ENCODE data around the gene PPP1R3F. TPM values are rescaled to one million over a fixed set of nuclear protein-coding genes. Genes with fewer than 3 reads are reported as not detected.

PPP1R3F gene
- total and polyA plus RNA-seq, 4 donors, result 1.9 to 9.2 (median 7.1) TPM

DNA sequence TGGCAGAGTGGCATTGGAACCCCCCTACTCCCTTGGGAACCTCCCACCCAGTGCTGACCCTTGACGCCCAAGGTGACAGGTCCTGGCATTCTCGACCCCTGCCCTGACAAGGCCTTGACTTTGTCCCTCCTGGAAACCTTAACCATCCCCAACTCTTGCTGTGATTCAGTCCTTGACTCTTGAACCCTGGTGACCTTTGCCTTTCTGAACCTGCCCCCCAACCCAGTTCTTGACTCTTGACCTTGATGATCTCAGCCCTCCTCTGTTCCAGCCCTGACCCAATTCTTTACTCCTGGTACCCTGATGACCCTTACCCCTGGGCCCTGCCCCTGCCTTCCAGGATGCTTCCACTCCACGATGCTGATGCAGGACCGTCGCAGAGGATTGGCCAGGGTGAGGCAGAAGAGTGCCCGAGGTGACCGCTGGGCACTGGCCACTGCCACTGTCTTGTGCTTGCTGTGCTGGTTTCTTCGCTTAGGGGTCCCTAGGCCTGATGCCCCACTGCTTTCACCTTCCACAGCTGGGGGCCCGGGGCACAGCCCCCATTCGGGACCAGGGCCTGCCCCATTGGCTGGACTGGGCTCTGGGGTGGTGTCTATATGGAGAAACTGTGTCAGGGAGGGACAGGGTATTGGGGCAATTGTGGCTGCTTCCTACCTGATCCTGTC is 38.1 kb upstream of the PPP1R3F start:
- H3K36me3 ChIP-seq (ENCODE audit: control insufficient read depth in 1 of 2, insufficient read depth in 2 of 2, low read length in 1 of 2), result no peaks in the 10 kb centered on the region
- intact Hi-C loops (cut with DNase I), result no loop called here
- no peaks in the 10 kb centered on the region for H3K9me3 ChIP-seq (ENCODE audit: control insufficient read depth, low read length)
- DNase-seq (peak in 1 of 2 donors; percentile 25), ATAC-seq (ENCODE audit: low FRiP score) (no peak)
- H3K4me3 ChIP-seq (ENCODE audit: low read length in 2 of 2), result no peak overlapping the region
- no peaks in the 10 kb centered on the region for H3K27me3 ChIP-seq (ENCODE audit: control insufficient read depth in 1 of 2, insufficient read depth in 2 of 2, low read length in 1 of 2)
- H3K27ac ChIP-seq (ENCODE audit: low read depth in 1 of 2, low read length in 2 of 2), result no peak overlapping the region
- 87 to 95% methylated on average over 10 of the region's 10 CpGs for WGBS, 2 donors
- no peaks in the 10 kb centered on the region for H3K4me1 ChIP-seq (ENCODE audit: control insufficient read depth in 1 of 2, insufficient read depth in 2 of 2, low read length in 2 of 2)

DNA sequence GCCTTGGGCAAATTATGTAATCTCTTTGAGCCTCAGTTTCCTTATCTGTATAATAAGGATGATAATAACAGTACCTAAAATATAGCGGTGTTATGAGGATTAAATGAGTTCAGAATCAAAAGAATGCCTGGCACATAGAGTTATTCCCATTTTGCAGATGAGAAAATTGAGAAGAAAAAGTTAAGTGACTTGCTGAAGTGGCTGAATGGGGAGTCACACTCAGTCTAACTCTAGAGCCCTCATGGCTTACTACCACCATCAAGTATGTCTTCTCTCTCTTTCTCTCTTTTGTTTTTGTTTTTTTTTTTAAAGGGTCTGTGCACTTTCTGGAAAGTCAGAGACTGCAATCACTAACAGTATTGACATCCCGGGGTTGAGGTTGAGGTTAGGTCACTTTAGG is 37.1 kb upstream of the PPP1R3F start:
- no peak for ATAC-seq (ENCODE audit: low FRiP score)
- no peaks in the 10 kb centered on the region for H3K36me3 ChIP-seq (ENCODE audit: control insufficient read depth in 1 of 2, insufficient read depth in 2 of 2, low read length in 1 of 2)
- H3K4me3 ChIP-seq (ENCODE audit: low read length in 2 of 2), result no peak overlapping the region
- no peaks in the 10 kb centered on the region for H3K27me3 ChIP-seq (ENCODE audit: control insufficient read depth in 1 of 2, insufficient read depth in 2 of 2, low read length in 1 of 2)
- no peak for DNase-seq
- no peaks in the 10 kb centered on the region for H3K9me3 ChIP-seq (ENCODE audit: control insufficient read depth, low read length)
- 66 to 91% methylated on average over 2 of the region's 2 CpGs for WGBS, 2 donors
- no peaks in the 10 kb centered on the region for H3K4me1 ChIP-seq (ENCODE audit: control insufficient read depth in 1 of 2, insufficient read depth in 2 of 2, low read length in 2 of 2)
- H3K27ac ChIP-seq (ENCODE audit: low read depth in 1 of 2, low read length in 2 of 2), result no peak overlapping the region
- intact Hi-C loops (cut with DNase I), result no loop called here

DNA sequence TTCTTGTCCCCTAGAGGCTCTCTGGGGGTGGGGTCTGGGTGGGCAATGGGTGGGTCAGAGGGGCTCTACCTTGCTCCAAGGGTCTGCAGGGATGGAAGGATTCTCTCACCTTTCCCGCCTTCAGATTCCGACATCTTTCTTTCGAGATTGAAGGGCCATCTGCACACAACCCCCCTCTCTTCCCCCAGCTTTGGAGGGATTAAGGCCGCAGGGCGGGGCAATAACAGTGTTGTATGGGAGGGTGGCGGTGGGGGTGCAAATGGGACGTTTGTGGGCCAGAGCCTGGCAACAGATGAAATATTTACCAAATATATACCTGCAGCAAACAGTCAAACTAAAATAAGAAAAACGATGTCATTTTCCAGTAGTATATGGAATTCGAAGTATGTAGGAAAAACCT is 36.4 kb upstream of the PPP1R3F start, which contains the start of gene CACNA1F:
CACNA1F (minus strand) TSS at position 165 of the 400 bp plus-strand sequence; CDS start at position 134, 31 bp downstream.
- H3K36me3 ChIP-seq (ENCODE audit: control insufficient read depth in 1 of 2, insufficient read depth in 2 of 2, low read length in 1 of 2), result no peaks in the 10 kb centered on the region
- no peak within 1 kb of the TSS for H3K4me3 ChIP-seq (ENCODE audit: low read length in 2 of 2)
- no peaks in the 10 kb centered on the region for H3K9me3 ChIP-seq (ENCODE audit: control insufficient read depth, low read length)
- 81 to 88% methylated on average over 9 of the region's 9 CpGs for WGBS, 2 donors
- DNase-seq, result peak in 1 of 2 donors; percentile 30
- ATAC-seq (ENCODE audit: low FRiP score), result no peak
- no peaks in the 10 kb centered on the region for H3K27me3 ChIP-seq (ENCODE audit: control insufficient read depth in 1 of 2, insufficient read depth in 2 of 2, low read length in 1 of 2)
- no peak within 1 kb of the TSS for H3K27ac ChIP-seq (ENCODE audit: low read depth in 1 of 2, low read length in 2 of 2)
- intact Hi-C loops (cut with DNase I), result no loop called here
- H3K4me1 ChIP-seq (ENCODE audit: control insufficient read depth in 1 of 2, insufficient read depth in 2 of 2, low read length in 2 of 2), result no peaks in the 10 kb centered on the region

DNA sequence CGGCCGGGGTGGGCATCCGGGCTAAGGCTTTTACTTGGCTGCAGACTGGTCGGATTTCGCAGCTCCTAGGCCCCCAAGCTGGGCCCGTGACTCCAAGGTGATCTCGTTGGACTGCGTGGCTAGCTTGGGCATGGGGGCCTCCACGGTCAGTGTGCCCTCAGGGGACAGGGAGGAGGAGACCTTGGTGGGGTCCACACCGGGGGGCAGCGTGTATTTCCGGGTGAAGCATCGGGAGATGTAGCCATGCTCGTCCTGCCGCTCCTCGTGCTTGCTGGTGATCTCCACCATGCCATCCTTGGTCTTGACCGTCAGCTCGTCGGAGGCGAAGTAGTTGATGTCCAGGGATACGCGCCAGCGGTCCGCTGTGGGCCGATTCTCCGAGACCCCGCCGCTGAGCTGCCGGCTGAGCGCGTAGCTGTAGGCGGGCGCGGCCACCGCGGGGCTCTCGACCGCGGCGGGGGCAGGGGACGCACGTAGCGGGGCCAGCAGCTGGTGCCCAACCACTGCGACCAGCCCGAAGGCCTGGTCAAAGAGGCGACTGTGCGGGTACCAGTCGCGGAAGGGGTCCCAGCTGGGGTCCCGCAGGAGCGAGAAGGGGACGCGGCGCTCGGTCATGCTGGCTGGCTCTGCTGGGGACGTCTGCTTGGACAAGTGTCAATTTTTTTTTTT is 35.6 kb upstream of the PPP1R3F start:
- 36 to 57% methylated on average over 56 of the region's 56 CpGs for WGBS, 2 donors
- Histone ChIP-seq H3K36me3 (ENCODE audit: control insufficient read depth in 1 of 2, insufficient read depth in 2 of 2, low read length in 1 of 2) (no peaks in the 10 kb centered on the region), H3K4me1 (ENCODE audit: control insufficient read depth in 1 of 2, insufficient read depth in 2 of 2, low read length in 2 of 2) (no peaks in the 10 kb centered on the region), H3K9me3 (ENCODE audit: control insufficient read depth, low read length) (no peaks in the 10 kb centered on the region), H3K27ac (ENCODE audit: low read depth in 1 of 2, low read length in 2 of 2) (no peak overlapping the region), H3K27me3 (ENCODE audit: control insufficient read depth in 1 of 2, insufficient read depth in 2 of 2, low read length in 1 of 2) (no peaks in the 10 kb centered on the region), H3K4me3 (ENCODE audit: low read length in 2 of 2) (no peak overlapping the region)
- ATAC-seq (ENCODE audit: low FRiP score) (no peak), DNase-seq (peak in 1 of 2 donors; percentile 53)
- intact Hi-C loops (cut with DNase I), result no loop called here

DNA sequence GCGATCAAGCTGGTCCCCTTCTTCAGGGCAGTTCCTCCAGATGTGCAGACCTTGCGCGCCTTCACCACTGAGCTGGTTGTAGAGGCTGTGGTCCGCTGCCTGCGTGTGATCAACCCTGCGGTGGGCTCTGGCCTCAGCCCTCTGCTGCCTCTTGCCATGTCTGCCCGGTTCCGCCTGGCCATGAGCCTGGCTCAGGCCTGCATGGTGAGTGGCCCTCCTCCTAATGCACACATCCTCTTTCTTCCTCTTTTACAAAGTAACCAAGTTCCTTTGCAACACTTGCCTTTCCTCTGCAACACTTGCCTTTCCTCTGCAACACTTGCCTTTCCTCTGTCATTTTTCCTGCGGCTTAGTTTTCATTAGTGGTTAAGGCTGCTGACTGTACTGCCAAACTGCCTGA is 32.5 kb upstream of the PPP1R3F start:
- Histone ChIP-seq H3K4me1 (ENCODE audit: control insufficient read depth in 1 of 2, insufficient read depth in 2 of 2, low read length in 2 of 2) (no peaks in the 10 kb centered on the region), H3K9me3 (ENCODE audit: control insufficient read depth, low read length) (no peaks in the 10 kb centered on the region), H3K36me3 (ENCODE audit: control insufficient read depth in 1 of 2, insufficient read depth in 2 of 2, low read length in 1 of 2) (no peaks in the 10 kb centered on the region), H3K27me3 (ENCODE audit: control insufficient read depth in 1 of 2, insufficient read depth in 2 of 2, low read length in 1 of 2) (no peaks in the 10 kb centered on the region), H3K27ac (ENCODE audit: low read depth in 1 of 2, low read length in 2 of 2) (no peak overlapping the region), H3K4me3 (ENCODE audit: low read length in 2 of 2) (no peak overlapping the region)
- WGBS, 2 donors, result 77 to 81% methylated on average over 9 of the region's 9 CpGs
- ATAC-seq (ENCODE audit: low FRiP score), result no peak
- peak in 1 of 2 donors; percentile 55 for DNase-seq
- intact Hi-C loops (cut with DNase I), result loop anchor here in 1 of 2 donors (5.0 kb wide), 1 partner anchor 35 kb away; the partner anchor contains the start of gene SYP

DNA sequence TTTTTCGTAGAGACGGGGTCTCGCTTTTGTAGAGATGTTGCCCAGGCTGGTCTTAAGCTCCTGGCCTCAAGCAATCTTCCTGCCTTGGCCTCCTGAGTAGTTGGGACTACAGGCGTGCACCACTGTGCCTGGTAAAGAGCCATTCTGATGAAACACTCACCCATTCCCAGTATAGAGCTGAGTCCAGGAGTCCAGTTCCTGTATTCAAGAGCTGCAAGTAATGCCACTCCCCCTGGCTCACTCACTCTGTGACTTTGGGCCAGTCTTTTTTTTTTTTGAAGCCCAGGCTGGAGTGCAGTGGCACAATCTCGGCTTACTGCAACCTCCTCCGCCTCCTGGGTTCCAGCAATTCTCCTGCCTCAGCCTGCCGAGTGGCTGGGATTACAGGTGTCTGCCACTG is 30.9 kb upstream of the PPP1R3F start:
- H3K4me1 ChIP-seq (ENCODE audit: control insufficient read depth in 1 of 2, insufficient read depth in 2 of 2, low read length in 2 of 2), result no peaks in the 10 kb centered on the region
- H3K27me3 ChIP-seq (ENCODE audit: control insufficient read depth in 1 of 2, insufficient read depth in 2 of 2, low read length in 1 of 2), result no peaks in the 10 kb centered on the region
- WGBS, 2 donors, result 72 to 75% methylated on average over 7 of the region's 7 CpGs
- peak in 1 of 2 donors; percentile 26 for DNase-seq
- H3K9me3 ChIP-seq (ENCODE audit: control insufficient read depth, low read length), result no peaks in the 10 kb centered on the region
- intact Hi-C loops (cut with DNase I), result loop anchor here in 1 of 2 donors (5.0 kb wide), 1 partner anchor 36 kb away; the partner anchor contains the start of gene SYP
- H3K27ac ChIP-seq (ENCODE audit: low read depth in 1 of 2, low read length in 2 of 2), result no peak overlapping the region
- H3K4me3 ChIP-seq (ENCODE audit: low read length in 2 of 2), result no peak overlapping the region
- ATAC-seq (ENCODE audit: low FRiP score), result no peak
- H3K36me3 ChIP-seq (ENCODE audit: control insufficient read depth in 1 of 2, insufficient read depth in 2 of 2, low read length in 1 of 2), result peaks cover 0 to 4% of the 10 kb centered on the region in 2 donors

DNA sequence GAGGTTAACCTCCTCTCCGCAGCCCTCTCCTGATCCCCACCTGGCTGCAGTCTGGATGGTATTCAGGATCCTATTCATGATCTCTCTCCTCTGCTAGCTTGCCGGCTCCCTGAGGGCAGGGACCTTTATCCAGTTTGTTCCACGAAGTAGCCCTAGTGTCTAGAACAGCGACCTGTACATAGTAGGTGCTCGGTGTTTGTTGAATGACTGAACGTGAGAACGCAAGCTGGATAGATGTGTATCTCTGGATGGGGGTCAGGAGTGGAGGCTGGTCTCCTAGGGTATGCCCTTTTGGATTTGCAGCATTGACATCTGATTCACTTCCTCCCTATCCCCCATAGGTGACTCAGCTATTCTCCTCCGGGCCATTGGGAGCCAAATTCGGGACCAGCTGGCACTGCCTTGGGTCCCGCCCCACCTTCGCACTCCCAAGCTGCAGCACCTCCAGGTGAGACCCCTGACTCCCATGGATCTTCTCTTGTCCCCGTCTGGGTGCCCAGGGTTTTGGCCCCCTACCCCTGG is 27.0 kb upstream of the PPP1R3F start:
- H3K27me3 ChIP-seq (ENCODE audit: control insufficient read depth in 1 of 2, insufficient read depth in 2 of 2, low read length in 1 of 2), result no peaks in the 10 kb centered on the region
- peaks cover 0 to 4% of the 10 kb centered on the region in 2 donors for H3K36me3 ChIP-seq (ENCODE audit: control insufficient read depth in 1 of 2, insufficient read depth in 2 of 2, low read length in 1 of 2)
- 81 to 89% methylated on average over 12 of the region's 12 CpGs for WGBS, 2 donors
- ATAC-seq (ENCODE audit: low FRiP score) (no peak), DNase-seq (no peak)
- intact Hi-C loops (cut with DNase I), result no loop called here
- H3K9me3 ChIP-seq (ENCODE audit: control insufficient read depth, low read length), result no peaks in the 10 kb centered on the region
- no peak overlapping the region for H3K27ac ChIP-seq (ENCODE audit: low read depth in 1 of 2, low read length in 2 of 2)
- H3K4me1 ChIP-seq (ENCODE audit: control insufficient read depth in 1 of 2, insufficient read depth in 2 of 2, low read length in 2 of 2), result no peaks in the 10 kb centered on the region
- no peak overlapping the region for H3K4me3 ChIP-seq (ENCODE audit: low read length in 2 of 2)

DNA sequence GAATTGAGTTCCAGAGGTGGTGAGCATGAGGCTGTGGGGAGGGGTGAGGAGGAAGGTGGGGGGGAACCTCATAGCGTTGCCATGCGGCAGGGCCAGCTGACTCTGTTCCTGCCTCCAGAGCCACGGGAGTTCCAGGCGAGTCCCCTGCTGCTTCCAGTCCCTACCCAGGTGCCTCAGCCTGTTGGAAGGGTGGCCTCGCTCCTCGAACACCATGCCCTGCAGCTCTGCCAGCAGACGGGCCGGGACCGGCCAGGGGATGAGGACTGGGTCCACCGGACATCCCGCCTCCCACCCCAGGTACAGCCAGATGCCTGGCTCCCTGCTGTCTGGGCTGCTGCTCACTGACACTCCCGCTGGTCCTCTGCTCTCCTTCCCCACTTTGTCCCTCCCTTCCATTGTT is 26.4 kb upstream of the PPP1R3F start:
- 78 to 84% methylated on average over 12 of the region's 12 CpGs for WGBS, 2 donors
- ATAC-seq (ENCODE audit: low FRiP score) (no peak), DNase-seq (no peak)
- Histone ChIP-seq H3K27me3 (ENCODE audit: control insufficient read depth in 1 of 2, insufficient read depth in 2 of 2, low read length in 1 of 2) (no peaks in the 10 kb centered on the region), H3K4me1 (ENCODE audit: control insufficient read depth in 1 of 2, insufficient read depth in 2 of 2, low read length in 2 of 2) (no peaks in the 10 kb centered on the region), H3K4me3 (ENCODE audit: low read length in 2 of 2) (no peak overlapping the region), H3K27ac (ENCODE audit: low read depth in 1 of 2, low read length in 2 of 2) (no peak overlapping the region), H3K36me3 (ENCODE audit: control insufficient read depth in 1 of 2, insufficient read depth in 2 of 2, low read length in 1 of 2) (peaks cover 0 to 4% of the 10 kb centered on the region in 2 donors), H3K9me3 (ENCODE audit: control insufficient read depth, low read length) (no peaks in the 10 kb centered on the region)
- intact Hi-C loops (cut with DNase I), result no loop called here

All from aorta (tissue), 5 donors.